GDM1 (cell line): ENCODE measurements around the gene GBX2.

Experiments used
- DNase-seq: peaks from one replicate; lab custom pipeline; 2025; lab: John Stamatoyannopoulos, UW

The GBX2 gene

GRCh38 chr2:236167297-236168109, 683 bp downstream of the GBX2 start:
- DNase-seq = no peak

GRCh38 chr2:236166796-236167296, 1.3 kb downstream of the GBX2 start:
- DNase-seq = no peak

- DNase-seq = no peak
Measured at GRCh38 chr2:236165842-236166795, 2.1 kb downstream of the GBX2 start.

- DNase-seq = no peak
Measured at GRCh38 chr2:236164925-236165841, 3.0 kb downstream of the GBX2 start.

DNA sequence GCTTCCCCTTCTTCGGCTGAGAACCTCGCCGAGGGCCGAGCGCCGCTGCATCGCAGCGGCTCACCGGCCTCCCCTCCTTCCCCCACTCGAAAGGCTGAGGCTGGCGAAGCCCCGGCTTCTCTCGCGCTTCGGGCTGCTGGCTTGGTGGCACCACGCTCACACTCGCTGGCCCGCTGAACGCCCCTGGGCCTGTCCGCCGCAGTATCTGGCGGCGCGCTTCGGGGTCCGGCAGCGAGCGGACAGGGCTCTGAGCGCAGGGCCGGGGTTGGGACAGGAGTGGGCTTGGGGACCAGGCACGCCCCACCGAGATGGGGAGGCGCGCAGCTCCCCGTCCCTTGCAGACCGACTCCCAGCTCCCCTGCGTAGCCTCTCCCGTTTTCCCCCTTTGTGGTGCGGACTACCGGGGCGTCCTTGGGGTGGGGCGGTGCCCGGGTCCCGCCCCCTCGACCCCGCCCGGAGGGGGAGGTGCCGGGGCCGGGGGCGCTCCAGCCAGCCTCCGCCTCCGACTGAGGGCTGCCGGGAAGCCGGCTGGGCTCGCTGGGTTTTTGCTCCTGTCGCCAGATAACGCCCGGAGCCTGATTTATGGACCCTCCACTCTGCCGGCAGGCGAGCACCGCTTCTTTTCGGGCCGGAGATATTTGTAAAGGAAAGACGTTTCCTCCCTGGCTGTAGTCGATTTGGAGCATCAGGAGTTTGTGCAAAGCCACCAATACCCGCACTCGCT, 3.8 kb downstream of the GBX2 start:
- DNase-seq = no peak

- no peak for DNase-seq
Measured at GRCh38 chr2:236163471-236164200, 4.5 kb downstream of the GBX2 start.

DNA sequence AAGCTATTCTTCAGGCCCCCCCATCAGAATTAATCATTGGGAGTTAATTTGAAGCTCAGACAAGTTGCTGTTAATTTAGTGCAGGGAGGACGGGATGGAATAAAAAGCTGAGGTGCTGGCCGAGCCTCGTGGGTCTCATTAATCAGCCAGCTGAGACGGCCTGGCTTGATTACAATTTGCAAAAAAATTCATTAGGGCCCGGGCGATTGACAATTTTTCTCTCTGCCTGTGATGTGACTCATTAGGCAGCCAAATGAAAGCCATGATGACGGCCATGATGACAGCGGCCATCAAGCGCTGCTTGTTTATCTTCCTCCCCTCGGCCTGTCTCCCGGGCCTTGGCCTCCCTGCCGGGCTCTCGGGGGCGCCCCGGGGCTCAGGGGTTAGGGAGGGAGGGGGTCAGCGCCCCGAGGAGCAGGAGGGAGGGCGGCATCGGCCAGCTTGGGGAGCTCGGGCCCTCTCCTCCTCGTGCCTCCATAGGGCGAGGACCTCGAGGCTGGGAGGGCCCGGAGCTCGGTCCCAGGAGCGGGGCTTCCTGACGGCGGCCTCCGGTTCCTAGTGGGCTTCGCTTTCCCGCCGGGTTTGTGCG, 5.2 kb downstream of the GBX2 start:
- DNase-seq = no peak

DNA sequence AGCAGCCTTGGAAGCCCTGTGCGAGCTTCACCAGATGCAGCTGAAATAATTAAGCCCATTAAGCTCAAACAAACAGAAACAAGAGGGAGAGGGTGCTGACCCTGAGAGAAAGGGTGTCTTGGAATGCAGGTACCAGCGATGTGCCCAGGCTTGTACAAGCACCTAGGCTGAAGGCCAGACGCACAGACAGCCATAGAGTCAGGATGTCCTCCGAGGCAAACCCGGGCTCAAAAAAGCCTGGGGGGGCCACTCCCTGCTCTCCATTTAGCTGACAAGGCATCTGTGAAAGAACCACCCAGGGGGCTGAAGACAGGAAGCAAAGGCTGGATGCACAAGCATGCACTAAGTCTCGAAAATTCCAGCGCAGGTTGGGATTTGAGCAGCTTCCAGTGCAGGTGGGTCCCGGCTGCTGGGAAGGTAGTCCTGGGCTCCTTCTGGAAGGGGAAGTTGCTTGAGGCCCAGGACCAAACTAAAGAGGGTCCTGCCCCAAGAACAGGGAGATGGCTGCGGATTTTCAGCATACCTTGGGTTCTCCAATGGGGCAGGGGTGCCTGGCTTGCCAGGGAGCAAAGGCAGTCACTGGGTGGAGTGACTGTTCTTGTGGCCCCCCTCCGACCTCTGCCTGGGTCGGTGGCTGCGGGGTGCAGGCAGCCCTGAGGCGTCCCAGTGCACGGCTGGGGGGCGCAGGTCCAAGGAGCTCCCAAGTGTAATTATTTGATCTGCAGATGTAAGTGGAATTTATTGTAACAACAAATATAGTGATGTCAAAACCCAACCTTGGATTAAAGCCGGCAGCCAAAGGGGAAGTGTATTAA, 5.9 kb downstream of the GBX2 start:
- no peak for DNase-seq

DNA sequence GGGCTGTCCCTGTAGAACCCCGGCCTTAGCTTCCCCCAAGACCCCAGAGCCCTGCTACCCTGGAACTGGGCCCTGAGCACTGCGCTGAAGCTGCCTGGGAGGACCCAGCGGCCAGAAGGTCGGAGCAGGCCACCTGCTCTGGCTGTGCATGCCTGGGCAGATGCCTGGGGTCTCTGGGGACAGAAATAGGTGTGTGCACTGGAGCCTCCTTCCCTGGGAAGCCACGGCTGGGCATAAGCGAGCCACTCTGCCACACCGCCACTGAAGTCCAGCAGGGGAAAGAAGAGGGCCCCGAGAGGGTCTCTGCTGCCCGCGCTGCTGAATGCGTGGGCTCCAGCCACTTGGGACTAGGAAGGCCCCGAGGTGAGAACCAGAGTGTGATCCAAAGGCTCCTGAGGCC, 6.7 kb downstream of the GBX2 start:
- DNase-seq = no peak

GRCh38 chr2:236161082-236161462, 7.1 kb downstream of the GBX2 start:
- DNase-seq = no peak

DNA sequence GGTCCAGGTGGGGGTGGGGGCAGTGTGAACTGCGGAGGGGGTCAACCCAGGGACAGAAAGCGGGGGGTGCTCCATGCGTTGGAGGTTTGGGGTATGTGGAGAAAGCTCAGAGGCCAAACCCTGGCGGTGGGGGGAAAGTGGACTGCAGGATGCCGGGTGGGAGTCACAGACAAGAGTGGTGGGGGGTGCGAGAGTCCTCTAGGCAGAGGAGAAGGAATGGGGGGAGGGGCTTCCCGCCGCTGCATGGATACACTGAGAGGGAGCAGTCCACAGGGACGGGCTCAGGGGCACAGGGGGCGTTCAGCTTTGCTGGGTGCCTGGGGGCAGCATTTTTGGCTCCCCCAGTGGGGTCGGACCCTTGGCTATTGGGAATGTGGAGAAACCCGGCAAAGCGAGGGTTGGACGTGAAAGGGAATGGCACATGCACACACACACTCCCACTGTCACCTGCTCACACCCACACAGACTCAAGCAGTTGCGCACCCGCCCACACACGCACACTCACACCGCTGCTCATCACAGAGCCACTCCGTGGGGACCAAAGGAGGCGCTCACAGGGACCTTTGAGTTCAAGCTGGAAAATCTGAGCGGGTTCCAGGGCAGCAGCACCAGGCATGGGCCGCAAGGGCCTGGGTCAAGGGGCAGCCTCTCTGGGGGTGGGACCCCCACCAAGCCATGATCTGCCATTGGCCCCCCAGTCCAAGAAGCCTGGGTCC, 7.7 kb downstream of the GBX2 start:
- DNase-seq = no peak

DNA sequence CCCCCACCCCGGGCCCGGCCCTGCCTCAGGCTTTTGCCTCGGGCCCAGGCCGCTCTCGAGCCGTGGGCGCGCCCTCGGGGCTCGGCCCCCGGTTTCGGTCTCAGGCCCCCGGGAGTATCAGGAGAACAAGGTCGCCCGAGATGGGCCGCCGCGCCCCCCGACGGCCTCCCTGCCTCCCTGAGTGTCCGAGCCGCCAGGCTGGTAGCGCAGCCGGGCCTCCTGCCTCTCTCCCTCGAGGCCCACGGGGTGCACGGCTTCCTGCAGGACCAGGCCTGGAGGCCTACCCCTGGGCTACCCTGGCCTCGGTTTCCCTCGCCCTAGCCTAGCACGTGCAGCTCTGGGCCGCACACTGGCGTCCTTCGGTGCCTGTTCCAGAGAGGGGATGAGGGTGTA, 8.4 kb downstream of the GBX2 start:
- no peak for DNase-seq

DNA sequence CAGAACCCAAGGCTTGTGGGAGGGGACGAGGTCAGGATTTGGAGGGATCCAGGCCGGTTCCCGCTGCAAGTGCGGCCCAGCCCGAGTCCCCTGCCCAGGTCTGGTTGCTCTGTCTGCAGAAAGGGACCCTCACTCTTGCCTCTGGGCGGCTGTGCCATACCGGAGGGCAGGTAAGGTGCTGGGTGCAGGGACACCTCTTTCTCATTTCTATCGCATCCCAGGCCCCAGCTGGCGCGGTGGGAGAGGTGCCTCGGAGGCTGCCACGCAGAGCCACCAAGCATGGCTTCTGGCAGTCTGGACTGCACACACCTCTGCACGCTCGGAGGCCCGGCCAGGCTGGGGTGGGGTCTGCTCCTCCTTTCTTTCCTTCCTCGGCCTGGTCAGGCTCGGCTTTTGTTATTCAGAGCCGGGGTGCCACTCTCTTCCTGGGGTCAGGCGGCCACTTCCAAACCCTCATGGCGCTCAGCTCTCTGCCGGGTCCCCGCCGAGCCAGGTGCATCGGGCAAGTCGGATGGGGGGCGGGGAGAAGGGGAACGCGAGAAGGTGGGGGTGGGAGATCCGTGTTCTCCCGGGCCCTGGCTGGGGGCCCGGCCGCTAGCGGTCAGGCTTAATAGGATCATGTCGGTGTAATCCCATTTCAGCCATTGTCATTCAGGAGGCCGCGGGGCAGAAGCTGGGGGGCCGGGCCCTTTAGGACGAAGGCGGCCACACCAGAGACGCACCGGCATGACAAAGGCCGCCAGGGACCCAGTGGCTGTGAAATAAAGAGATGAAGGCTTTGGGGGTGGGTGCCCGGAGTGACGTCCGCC, 9.0 kb downstream of the GBX2 start:
- DNase-seq = no peak

DNA sequence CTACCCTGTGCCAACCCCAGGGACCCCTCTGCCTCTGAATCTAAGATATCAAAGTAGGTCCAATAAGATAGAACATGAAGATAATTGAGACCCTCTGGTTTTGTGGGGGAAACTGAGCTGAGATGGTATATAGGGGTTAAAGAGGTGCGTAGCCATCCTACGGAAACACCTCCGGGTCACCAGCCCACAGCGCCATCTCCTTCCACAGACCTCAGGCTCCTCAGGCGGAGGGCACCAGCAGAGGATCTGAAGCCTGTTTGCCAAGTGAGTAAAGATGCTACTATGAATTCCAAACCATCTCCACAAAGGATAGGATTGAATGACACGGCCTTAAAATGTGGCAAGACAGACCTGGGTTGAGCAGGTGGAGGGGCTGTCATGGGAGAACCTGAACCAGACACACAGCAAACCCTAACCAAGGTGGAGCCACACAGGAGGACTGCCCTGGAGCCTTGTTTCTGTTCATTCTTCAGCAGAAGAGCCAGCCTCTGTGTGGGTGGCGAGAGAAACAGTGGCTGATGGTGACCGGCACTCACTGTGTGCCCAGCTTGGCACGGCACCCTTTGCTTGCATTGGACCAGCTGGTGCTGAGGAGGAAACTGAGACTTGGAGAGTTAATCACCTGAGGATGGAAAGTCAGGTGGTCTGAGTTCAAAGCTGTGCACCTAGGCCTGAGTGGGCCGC, 10.2 kb downstream of the GBX2 start:
- DNase-seq = no peak

- no peak for DNase-seq
Measured at GRCh38 chr2:236157366-236157765, 10.8 kb downstream of the GBX2 start.

- no peak for DNase-seq
Measured at GRCh38 chr2:236156860-236157194, 11.4 kb downstream of the GBX2 start.
